HL-60 (cell line): Measurements from ENCODE around the gene SNAP23.

Experiments used
- DNase-seq, 2 experiments: peaks; one replicate each; pipeline ENCODE4 v3.0.0-alpha.2; 2010 to 2020; ENCODE audit warnings: low read depth in 1 of 2, low spot score in 1 of 2
- H3K27ac ChIP-seq: fragments of 250-450 bp; sonication (Bioruptor Pico); replicated peaks from 2 replicates; pipeline ENCODE4 v1.5.1; 2020; ENCODE audit warnings: mild to moderate bottlenecking, moderate library complexity
- H3K27me3 ChIP-seq: fragments of 250-450 bp; sonication (Bioruptor Pico); 2 replicates; pipeline ENCODE4 v1.5.1; 2021; ENCODE audit warnings: mild to moderate bottlenecking, moderate library complexity; ENCODE audit not compliant: insufficient read depth, poor library complexity, severe bottlenecking
- H3K4me3 ChIP-seq: replicated peaks from 2 replicates; pipeline ENCODE4 v1.5.1; 2011; ENCODE audit warnings: mild to moderate bottlenecking, control low read depth, low read length; ENCODE audit not compliant: insufficient read depth
- CTCF ChIP-seq: IDR thresholded peaks from one replicate; pipeline ENCODE4 v1.5.1; 2011; ENCODE audit warnings: low read length, control low read depth, inconsistent platforms; ENCODE audit not compliant: insufficient read depth
- GABPA ChIP-seq: IDR thresholded peaks from 2 replicates; pipeline ENCODE4 v1.6.1; 2012; ENCODE audit warnings: low read depth
- POLR2AphosphoS5 ChIP-seq: IDR thresholded peaks from 2 replicates; pipeline ENCODE4 v1.6.1; 2012; ENCODE audit warnings: low read depth
- REST ChIP-seq: IDR thresholded peaks from 2 replicates; pipeline ENCODE4 v1.6.1; 2012; ENCODE audit warnings: low read depth; ENCODE audit not compliant: insufficient replicate concordance
- SPI1 ChIP-seq: IDR thresholded peaks from 2 replicates; pipeline ENCODE4 v1.6.1; 2012; ENCODE audit warnings: low read depth, mild to moderate bottlenecking, borderline replicate concordance

SNAP23 gene

GRCh38 chr15:42511007-42511391, 15.6 kb downstream of the SNAP23 start:
- H3K27me3 ChIP-seq: no peaks in the 10 kb centered on the region
- TF ChIP-seq REST: no peak
- no peak for TF ChIP-seq CTCF
- no peak for TF ChIP-seq POLR2AphosphoS5
- TF ChIP-seq GABPA: no peak
- TF ChIP-seq SPI1: peak; percentile 77
- H3K4me3 ChIP-seq: peak overlapping the region; percentile 1; the same call in 1 of the 2 replicates
- peak in 1 of 2 experiments; percentile 55 for DNase-seq
- H3K27ac ChIP-seq: peak overlapping the region; percentile 79

- no peak overlapping the region for H3K4me3 ChIP-seq
- no peak for DNase-seq
- no peak for TF ChIP-seq REST
- TF ChIP-seq POLR2AphosphoS5: no peak
- no peak for TF ChIP-seq GABPA
- TF ChIP-seq SPI1: no peak
- TF ChIP-seq CTCF: no peak
- no peak overlapping the region for H3K27ac ChIP-seq
- no peaks in the 10 kb centered on the region for H3K27me3 ChIP-seq
These were observed 27.9 kb downstream of the SNAP23 start for GRCh38 chr15:42523331-42523730.

GRCh38 chr15:42528970-42529369, 33.5 kb downstream of the SNAP23 start:
- no peak for TF ChIP-seq GABPA
- no peak for TF ChIP-seq REST
- TF ChIP-seq POLR2AphosphoS5: no peak
- TF ChIP-seq CTCF: no peak
- no peaks in the 10 kb centered on the region for H3K27me3 ChIP-seq
- no peak overlapping the region for H3K4me3 ChIP-seq
- no peak overlapping the region for H3K27ac ChIP-seq
- no peak for DNase-seq
